Mucosa of rectum (tissue), 2 donors: ENCODE results near the gene ARFGAP3.

Experiments
- H3K27ac ChIP-seq, 2 donors: one replicate each; pipeline ENCODE4 v1.7.0; 2013; ENCODE audit warnings: inconsistent platforms in 2 of 2, low read depth in 2 of 2, low read length in 2 of 2
- H3K27me3 ChIP-seq, 2 donors: one replicate each; pipeline ENCODE4 v1.7.0; 2013; ENCODE audit warnings: low read length in 2 of 2; ENCODE audit not compliant: control insufficient read depth in 2 of 2, insufficient read depth in 2 of 2
- H3K36me3 ChIP-seq, 2 donors: one replicate each; pipeline ENCODE4 v1.7.0; 2013; ENCODE audit warnings: low read length in 2 of 2; ENCODE audit not compliant: control insufficient read depth in 2 of 2, insufficient read depth in 2 of 2
- H3K4me1 ChIP-seq, 2 donors: one replicate each; pipeline ENCODE4 v1.7.0; 2013; ENCODE audit warnings: low read length in 2 of 2, mild to moderate bottlenecking in 1 of 2; ENCODE audit not compliant: control insufficient read depth in 2 of 2, insufficient read depth in 2 of 2
- H3K4me3 ChIP-seq, 2 donors: one replicate each; pipeline ENCODE4 v1.7.0; 2013; ENCODE audit warnings: low read length in 2 of 2
- H3K9ac ChIP-seq, 2 donors: one replicate each; pipeline ENCODE4 v1.7.0; 2013; ENCODE audit warnings: low read length in 2 of 2, low read depth in 1 of 2, mild to moderate bottlenecking in 1 of 2
- H3K9me3 ChIP-seq, 2 donors: one replicate each; pipeline ENCODE4 v1.7.0; 2013; ENCODE audit warnings: low read length in 2 of 2; ENCODE audit not compliant: control insufficient read depth in 2 of 2
- donor health status: healthy.
- donor health status: Normal muscosa, but diverticular disease.

ARFGAP3 gene

DNA sequence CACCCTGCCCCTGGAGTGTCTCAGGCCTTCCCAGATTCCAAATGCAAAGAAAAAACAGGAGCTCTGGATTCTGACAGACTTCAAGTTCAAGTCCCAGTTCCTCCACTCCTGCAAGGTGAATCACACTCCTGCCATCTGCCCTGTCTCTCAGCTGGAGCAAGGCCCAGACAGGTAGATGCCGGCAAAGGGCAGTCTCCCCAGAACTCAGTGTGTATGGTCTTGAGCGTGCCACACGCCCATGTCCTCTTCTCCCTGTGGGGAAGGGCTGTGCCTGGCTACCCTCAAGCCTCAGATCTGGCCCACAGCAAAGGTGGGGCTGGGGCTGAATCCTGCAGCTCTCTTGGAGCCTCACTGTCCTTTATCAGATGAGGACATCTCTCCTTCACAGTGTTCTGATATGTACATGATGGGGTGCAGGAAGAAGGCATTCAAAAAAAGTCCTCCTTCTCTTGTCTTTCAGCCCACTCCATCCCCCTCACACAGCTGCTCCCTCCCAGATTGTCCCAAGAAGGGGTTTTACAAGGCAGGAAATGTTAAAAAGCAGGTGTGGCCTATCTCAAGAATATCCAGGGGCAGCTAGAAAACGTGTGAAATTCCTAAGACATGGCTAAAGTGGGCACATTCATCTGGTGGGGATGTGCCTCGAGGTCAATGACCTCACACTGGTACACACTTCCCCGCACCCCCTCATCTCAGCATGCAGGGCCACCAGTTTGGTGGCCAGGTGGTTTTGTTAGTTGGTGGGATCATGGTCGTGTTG is 27.7 kb upstream of the ARFGAP3 start:
- Histone ChIP-seq H3K27ac (no peak overlapping the region), H3K9ac (no peak overlapping the region), H3K27me3 (no peaks in the 10 kb centered on the region), H3K4me3 (no peak overlapping the region), H3K9me3 (no peaks in the 10 kb centered on the region), H3K4me1 (peaks cover 20 to 41% of the 10 kb centered on the region in 2 donors), H3K36me3 (peaks cover 72 to 80% of the 10 kb centered on the region in 2 donors)

DNA sequence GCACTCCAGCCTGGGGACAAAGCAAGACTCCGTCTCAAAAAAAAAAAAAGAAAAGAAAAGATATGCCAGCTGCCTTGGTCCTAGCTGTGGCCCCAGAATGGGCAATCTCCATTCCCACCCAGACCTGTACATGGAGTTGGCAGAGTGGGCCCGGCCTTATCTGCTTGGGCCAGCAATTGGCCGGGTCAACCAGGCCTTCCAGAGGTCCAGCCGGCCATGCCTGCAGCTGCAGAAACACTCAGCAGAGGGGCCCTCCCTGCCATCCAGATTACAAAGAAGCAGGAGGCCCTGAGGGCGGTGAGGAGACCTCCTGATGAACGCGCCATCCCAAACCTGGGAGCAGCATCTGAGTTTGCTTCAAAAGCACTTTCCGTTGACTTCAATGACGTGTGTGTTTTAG is 26.9 kb upstream of the ARFGAP3 start:
- Histone ChIP-seq H3K27ac (no peak overlapping the region), H3K9me3 (no peaks in the 10 kb centered on the region), H3K36me3 (peaks cover 77 to 78% of the 10 kb centered on the region in 2 donors), H3K9ac (no peak overlapping the region), H3K27me3 (no peaks in the 10 kb centered on the region), H3K4me3 (no peak overlapping the region), H3K4me1 (peaks cover 18 to 35% of the 10 kb centered on the region in 2 donors)

DNA sequence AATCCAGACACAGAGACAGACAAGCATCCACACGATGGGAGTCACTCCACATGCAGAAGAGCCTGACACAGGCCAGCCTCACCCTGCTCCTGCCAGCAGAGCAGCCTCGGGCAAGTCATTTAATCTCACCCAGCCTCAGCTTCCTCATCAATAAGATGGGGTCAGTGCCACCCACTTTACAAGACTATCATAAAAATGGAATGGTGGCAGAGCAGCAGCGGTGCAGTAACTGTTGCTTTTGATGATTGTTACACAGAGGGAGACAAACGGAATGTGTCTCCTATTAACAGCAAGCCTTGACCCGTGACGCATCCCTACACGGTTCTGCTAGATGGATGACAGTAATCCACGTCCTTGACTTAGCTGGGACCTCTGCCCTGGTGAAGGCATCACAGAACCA is 26.0 kb upstream of the ARFGAP3 start:
- H3K36me3 ChIP-seq: peaks cover 78% of the 10 kb centered on the region in 2 donors
- H3K9ac ChIP-seq: peak overlapping the region in 1 of 2 donors; percentile 28

DNA sequence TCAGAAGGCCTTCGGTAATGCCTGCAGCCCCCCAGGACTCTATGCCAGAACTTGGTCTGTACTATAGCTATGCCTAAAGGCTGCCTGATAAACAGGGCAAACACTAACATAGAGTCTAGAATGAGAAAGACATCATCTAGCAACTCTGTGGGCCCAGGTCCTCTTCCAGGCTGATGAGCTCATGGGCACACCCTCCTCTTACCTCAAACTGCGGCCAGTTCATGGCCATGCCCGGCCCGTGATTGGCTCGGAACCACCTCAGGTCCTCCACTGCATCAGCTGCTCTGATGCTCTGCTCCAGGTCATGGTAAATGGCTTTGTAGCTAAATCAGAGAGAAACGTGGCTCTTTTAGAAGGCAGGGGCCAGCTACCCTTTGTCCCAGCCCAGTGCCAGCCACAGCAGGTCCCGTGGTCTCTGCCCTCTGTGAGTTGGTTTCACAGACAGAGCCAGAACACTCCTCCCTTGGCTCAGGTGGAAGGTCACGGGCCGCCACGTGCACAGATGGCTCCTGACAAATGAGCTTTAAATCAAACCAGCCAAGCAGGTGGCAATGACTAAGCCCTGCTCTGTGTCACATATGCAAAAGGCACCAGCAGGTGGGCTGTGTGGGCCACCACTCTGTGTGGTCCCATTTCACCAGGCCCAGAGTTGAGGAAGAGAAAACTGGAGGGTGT is 25.0 kb upstream of the ARFGAP3 start:
- Histone ChIP-seq H3K27me3 (no peaks in the 10 kb centered on the region), H3K4me1 (peaks cover 5 to 17% of the 10 kb centered on the region in 2 donors), H3K36me3 (peaks cover 82 to 84% of the 10 kb centered on the region in 2 donors), H3K27ac (peak overlapping the region; percentile 33 to 62), H3K9ac (peak overlapping the region in 1 of 2 donors; percentile 28), H3K9me3 (no peaks in the 10 kb centered on the region), H3K4me3 (no peak overlapping the region)

More for the DNA sequence above, 26.0 kb upstream of the ARFGAP3 start:
- Histone ChIP-seq H3K27me3 (no peaks in the 10 kb centered on the region), H3K27ac (peak overlapping the region; percentile 61 to 63), H3K4me1 (peaks cover 10 to 27% of the 10 kb centered on the region in 2 donors), H3K4me3 (no peak overlapping the region), H3K9me3 (no peaks in the 10 kb centered on the region)

DNA sequence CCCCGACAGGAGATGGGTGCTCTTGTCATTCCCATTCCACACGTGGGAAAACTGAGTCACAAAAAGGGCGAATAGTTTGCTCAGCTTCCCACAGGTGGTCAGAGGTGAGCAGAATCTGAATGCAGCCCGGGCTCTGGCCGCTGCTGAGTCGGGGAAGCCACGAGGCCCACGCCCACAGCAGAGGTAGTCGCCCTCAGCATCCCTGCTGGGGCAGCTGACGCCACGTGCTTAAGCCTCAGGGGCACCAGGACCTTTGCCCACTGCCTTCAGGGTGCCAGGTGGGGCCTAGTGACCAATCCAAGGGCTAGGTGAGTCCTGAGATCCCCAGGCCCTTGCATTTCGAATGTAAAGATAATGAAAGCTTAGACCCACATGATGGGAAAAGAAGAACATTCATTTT is 24.2 kb upstream of the ARFGAP3 start:
- Histone ChIP-seq H3K36me3 (peaks cover 81 to 86% of the 10 kb centered on the region in 2 donors), H3K9ac (no peak overlapping the region), H3K4me3 (no peak overlapping the region), H3K4me1 (peaks cover 5 to 16% of the 10 kb centered on the region in 2 donors), H3K27ac (no peak overlapping the region), H3K27me3 (no peaks in the 10 kb centered on the region), H3K9me3 (no peaks in the 10 kb centered on the region)

DNA sequence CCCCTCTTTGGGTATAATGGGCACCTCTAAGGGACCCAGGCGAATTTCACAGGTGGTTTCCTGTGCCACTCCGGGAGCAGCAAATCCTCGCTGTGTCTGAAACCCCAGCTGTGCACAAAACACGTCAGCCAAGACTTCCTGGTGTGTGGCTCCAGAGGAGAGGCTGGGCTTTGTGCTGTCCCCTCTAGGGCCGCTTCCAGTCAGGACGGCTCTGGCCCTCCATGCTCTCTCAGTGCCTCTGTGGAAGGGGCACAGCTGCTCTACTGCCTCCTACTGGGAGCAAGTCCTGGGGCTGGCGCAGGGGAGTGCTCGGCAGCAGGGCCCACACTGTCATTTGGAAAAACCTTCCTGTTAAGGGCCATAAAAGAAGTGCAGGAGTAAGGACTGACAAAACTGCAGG is 23.7 kb upstream of the ARFGAP3 start:
- Histone ChIP-seq H3K27me3 (no peaks in the 10 kb centered on the region), H3K4me3 (no peak overlapping the region), H3K4me1 (peaks cover 5 to 16% of the 10 kb centered on the region in 2 donors), H3K27ac (no peak overlapping the region), H3K9ac (no peak overlapping the region), H3K36me3 (peaks cover 82 to 86% of the 10 kb centered on the region in 2 donors), H3K9me3 (no peaks in the 10 kb centered on the region)

DNA sequence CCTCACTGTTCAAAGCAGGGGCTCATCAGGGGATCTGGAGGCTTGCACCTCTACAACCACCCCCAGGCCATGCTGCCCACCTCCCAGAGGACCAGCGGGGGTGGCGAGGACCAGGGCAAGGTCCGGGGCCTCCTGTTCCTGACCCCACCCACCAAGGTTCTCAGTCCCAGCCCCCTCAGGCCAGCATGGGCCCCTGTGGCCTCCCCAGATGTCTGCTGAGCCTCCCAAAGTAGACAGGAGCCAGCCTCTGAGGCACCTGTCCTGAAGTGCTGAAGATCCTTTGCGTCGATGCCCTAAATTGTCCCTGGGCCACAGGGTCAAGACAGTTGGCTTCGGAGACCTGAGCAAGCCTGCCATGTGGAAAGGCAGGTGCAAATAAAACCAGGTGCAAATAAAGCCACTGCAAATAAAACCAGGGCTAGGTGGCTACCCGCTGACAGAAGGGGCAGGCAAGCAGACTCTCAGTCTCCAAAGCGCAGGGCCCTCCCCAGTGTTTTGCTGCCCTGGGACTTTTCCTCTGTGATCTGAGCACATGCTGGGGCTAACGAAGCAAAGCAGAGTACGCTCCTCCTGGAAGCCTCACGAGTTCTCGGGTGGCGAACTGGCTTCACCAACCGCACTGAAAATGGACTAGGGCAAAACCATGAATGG is 22.4 kb upstream of the ARFGAP3 start:
- Histone ChIP-seq H3K27ac (no peak overlapping the region), H3K4me1 (peaks cover 5 to 16% of the 10 kb centered on the region in 2 donors), H3K9ac (no peak overlapping the region), H3K4me3 (no peak overlapping the region), H3K36me3 (peaks cover 75 to 79% of the 10 kb centered on the region in 2 donors), H3K27me3 (no peaks in the 10 kb centered on the region), H3K9me3 (no peaks in the 10 kb centered on the region)

DNA sequence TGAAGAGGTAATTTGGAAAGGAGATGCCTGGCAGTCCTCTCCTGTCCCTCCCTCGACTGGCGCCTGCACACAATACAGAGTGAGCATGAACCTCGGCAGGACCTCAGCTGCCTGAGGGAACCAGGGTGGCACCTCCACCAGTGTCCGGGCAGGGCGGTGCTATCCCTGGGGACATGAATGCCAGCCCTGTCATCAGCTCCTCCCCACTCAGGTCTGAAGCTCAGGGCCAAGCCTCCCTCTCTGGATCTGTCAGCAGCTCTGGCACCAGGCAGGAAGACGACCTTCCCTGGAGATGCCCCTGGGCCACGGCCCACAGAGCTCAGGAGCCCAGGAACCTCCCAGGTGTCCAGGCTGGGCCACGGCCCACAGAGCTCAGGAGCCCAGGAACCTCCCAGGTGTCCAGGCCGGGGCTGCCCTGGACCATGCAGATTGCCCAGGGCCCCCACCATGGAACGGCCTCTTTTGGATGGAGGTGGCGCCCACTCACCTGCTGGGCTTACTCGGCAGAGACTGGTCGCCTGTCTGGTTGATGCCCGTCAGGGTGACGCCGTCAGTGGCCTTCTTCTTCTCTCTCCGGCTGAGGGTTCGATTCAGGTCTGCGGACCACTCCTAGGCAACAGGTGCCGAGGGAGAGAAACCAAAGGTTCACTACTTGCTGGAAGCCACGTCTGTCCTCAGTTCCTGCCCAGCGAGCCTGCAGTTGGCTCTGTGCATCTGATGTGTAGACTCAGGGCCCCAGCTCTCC is 21.7 kb upstream of the ARFGAP3 start:
- Histone ChIP-seq H3K4me3 (no peak overlapping the region), H3K9me3 (no peaks in the 10 kb centered on the region), H3K27ac (no peak overlapping the region), H3K27me3 (no peaks in the 10 kb centered on the region), H3K9ac (no peak overlapping the region), H3K36me3 (peaks cover 71 to 77% of the 10 kb centered on the region in 2 donors), H3K4me1 (peaks cover 3 to 16% of the 10 kb centered on the region in 2 donors)

DNA sequence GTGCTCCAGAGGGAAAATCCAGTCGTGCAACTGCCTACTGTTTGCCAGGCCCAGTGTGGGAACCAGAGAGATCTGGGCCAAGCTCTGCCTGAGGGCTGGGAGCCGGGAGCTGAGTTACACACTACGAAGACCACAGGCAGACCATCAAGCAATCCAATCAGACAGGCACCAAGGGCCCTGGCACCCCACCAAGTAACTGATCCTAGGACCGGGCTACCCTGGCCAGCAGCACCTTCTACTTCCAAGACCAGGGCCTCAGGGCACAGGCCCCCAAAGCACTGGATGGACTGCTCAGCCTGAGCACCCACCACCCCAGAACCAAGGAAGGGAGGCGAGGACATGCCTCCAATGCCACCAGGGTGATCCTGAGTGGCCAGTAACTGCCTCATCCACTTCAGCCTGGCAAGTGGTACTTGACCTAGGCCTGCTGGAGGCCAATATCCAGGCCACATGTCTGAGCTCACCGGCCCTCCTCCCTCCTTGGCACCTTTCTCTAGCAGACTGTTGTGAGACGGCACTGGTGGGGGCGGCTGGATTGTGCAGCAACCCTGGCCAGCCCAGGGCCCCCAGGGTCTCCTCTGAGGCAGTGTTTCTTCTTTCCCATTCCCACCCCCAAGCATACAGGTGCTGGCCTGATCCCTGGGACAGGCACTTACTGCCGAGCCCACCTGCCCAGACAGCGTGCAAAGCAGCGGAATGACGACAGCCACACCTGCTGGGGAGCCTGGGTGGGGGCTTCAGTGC is 20.7 kb upstream of the ARFGAP3 start:
- no peak overlapping the region for H3K4me3 ChIP-seq
- H3K9ac ChIP-seq: no peak overlapping the region
- no peak overlapping the region for H3K27ac ChIP-seq
- H3K36me3 ChIP-seq: peaks cover 71 to 77% of the 10 kb centered on the region in 2 donors
- no peaks in the 10 kb centered on the region for H3K27me3 ChIP-seq
- H3K4me1 ChIP-seq: peaks cover 0 to 9% of the 10 kb centered on the region in 2 donors
- H3K9me3 ChIP-seq: no peaks in the 10 kb centered on the region
